H1 (cell line): Measurements from ENCODE around the gene MCRS1. TPM values are rescaled to one million over a fixed set of nuclear protein-coding genes. Genes with fewer than 3 reads are reported as not detected.

Experiments
- BCL11A ChIP-seq, 2 experiments: IDR thresholded peaks; one replicate each; pipeline ENCODE4 v1.6.1; 2011; ENCODE audit warnings: low read depth in 2 of 2, low read length in 2 of 2, mild to moderate bottlenecking in 2 of 2
- CBX8 ChIP-seq: fragments of 300-800, 300-1000 bp; sonication (generic); IDR thresholded peaks from 2 replicates; pipeline ENCODE4 v1.7.1; 2016; ENCODE audit warnings: low read depth, low read length, borderline replicate concordance
- CHD7 ChIP-seq: fragments of 300-600 bp; sonication (generic); IDR thresholded peaks from 2 replicates; pipeline ENCODE4 v1.7.1; 2012; ENCODE audit warnings: low read length, moderate library complexity, mild to moderate bottlenecking, inconsistent platforms; ENCODE audit not compliant: insufficient replicate concordance
- CTBP2 ChIP-seq: IDR thresholded peaks from 2 replicates; pipeline ENCODE4 v1.7.0; 2011; ENCODE audit warnings: borderline replicate concordance, mild to moderate bottlenecking, moderate library complexity, mixed read lengths, low read length; ENCODE audit not compliant: insufficient read depth, insufficient read length
- EGR1 ChIP-seq: IDR thresholded peaks from 2 replicates; pipeline ENCODE4 v1.6.1; 2011; ENCODE audit warnings: low read depth, low read length, borderline replicate concordance
- EP300 ChIP-seq, 2 experiments: IDR thresholded peaks; 1 replicate in 1 of 2; 2 replicates in 1 of 2; pipeline ENCODE4 v1.6.1; 2011 to 2012; ENCODE audit warnings: low read depth in 2 of 2, low read length in 2 of 2, mild to moderate bottlenecking in 2 of 2, borderline replicate concordance in 1 of 2, inconsistent platforms in 1 of 2, moderate library complexity in 1 of 2
- KDM4A ChIP-seq: IDR thresholded peaks from one replicate; pipeline ENCODE4 v1.7.1; 2012; ENCODE audit warnings: low read depth, mild to moderate bottlenecking, moderate library complexity, low read length, inconsistent platforms; ENCODE audit not compliant: severe bottlenecking
- POLR2A ChIP-seq, 2 experiments: IDR thresholded peaks; 1 replicate in 1 of 2; 2 replicates in 1 of 2; pipeline ENCODE4 v1.6.1; 2011; ENCODE audit warnings: low read depth in 2 of 2, low read length in 2 of 2, mild to moderate bottlenecking in 2 of 2; ENCODE audit errors: control extremely low read depth in 1 of 2
- SIRT6 ChIP-seq: IDR thresholded peaks from one replicate; pipeline ENCODE4 v1.7.1; 2012; ENCODE audit warnings: low read length, inconsistent platforms
- SP1 ChIP-seq: IDR thresholded peaks from 2 replicates; pipeline ENCODE4 v1.6.1; 2011; ENCODE audit warnings: low read depth, low read length
- SP4 ChIP-seq: IDR thresholded peaks from 2 replicates; pipeline ENCODE4 v1.6.1; 2012; ENCODE audit warnings: low read length, inconsistent platforms
- SRF ChIP-seq: IDR thresholded peaks from 2 replicates; pipeline ENCODE4 v1.6.1; 2011; ENCODE audit warnings: mild to moderate bottlenecking, low read depth, low read length, moderate library complexity
- ZNF274 ChIP-seq: IDR thresholded peaks from 2 replicates; pipeline ENCODE4 v1.7.0; 2012; ENCODE audit warnings: low read length, borderline replicate concordance; ENCODE audit errors: extremely low read depth
- polyA plus RNA-seq, 7 experiments: library from polyadenylated mRNA; depleted of rRNA in 3 of 7; stranded (reverse) in 5 of 7; unstranded in 2 of 7; fragments of >200 nt in 5 of 7; fragments of 200-250 nt in 2 of 7; gene quantifications; 1 replicate in 5 of 7; 2 replicates in 1 of 7; 4 replicates in 1 of 7; pipeline versions ENCODE4 v1.2.1 to v1.2.3, GENCODE V29; 2011 to 2013; ENCODE audit warnings: missing spikeins in 2 of 7, mixed read lengths in 2 of 7
- total RNA-seq: library from RNA; stranded (reverse); fragmentation: NEBNext Ultra II Directional; extraction: Animal tissue kit (Norgen Biotek cat#: 25700); gene quantifications from 2 replicates; pipeline ENCODE4 v1.2.1, GENCODE V29; 2021

The MCRS1 gene
- total and polyA plus RNA-seq, 2 of the 8 experiments (the other 6 are each of a cell fraction or from before 2014, with no cell fraction given), result 90.3 to 139 TPM

- no peak for TF ChIP-seq CHD7
- TF ChIP-seq SP1, result no peak
- TF ChIP-seq CBX8, result no peak
- no peak for TF ChIP-seq EGR1
- TF ChIP-seq POLR2A (IDR thresholded peaks at IDR 0.05; ENCODE audit: control extremely low read depth in 1 of 2, low read depth in 2 of 2, low read length in 2 of 2), result no peak
- no peak for TF ChIP-seq SRF
- no peak for TF ChIP-seq SP4
- no peak for TF ChIP-seq ZNF274
- TF ChIP-seq KDM4A, result no peak
- TF ChIP-seq EP300 (IDR thresholded peaks at IDR 0.05; ENCODE audit: borderline replicate concordance in 1 of 2, low read depth in 2 of 2, low read length in 2 of 2), result no peak
- TF ChIP-seq BCL11A (IDR thresholded peaks at IDR 0.05; ENCODE audit: low read depth in 2 of 2, low read length in 2 of 2), result no peak
- TF ChIP-seq SIRT6, result no peak
- no peak for TF ChIP-seq CTBP2
Observed at GRCh38 chr12:49603721-49604120, 35.8 kb upstream of the MCRS1 start (continued).
